HG03378 (cell line): ENCODE measurements around the gene SLCO2A1.

Source experiments
- ATAC-seq: cut with Tn5 transposase; IDR thresholded peaks from one replicate; pipeline ENCODE4 v1.9.1; 2021; ENCODE audit warnings: mild to moderate bottlenecking, moderate library complexity; ENCODE audit not compliant: unreplicated experiment

SLCO2A1 gene

DNA sequence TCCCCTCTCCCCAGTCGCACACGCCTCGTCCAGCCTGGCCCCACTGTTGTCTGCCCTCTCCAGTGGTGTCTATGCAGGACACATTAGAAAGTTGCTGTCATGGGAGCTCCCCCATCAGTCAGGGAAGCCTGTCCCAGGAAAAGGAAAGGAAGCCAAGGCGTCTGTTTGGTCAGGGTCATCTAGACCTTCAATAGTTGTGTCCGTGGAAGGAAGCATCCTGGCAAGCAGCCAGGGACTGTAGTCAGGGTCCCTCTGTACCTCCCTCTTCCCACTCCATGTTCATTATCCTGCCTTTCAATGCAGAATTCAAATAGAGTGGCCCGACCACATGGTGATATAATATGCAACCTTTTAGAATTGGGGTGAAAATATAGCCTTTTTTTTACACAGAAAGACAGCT lies 73.4 kb downstream of the SLCO2A1 start:
- no peak for ATAC-seq

DNA sequence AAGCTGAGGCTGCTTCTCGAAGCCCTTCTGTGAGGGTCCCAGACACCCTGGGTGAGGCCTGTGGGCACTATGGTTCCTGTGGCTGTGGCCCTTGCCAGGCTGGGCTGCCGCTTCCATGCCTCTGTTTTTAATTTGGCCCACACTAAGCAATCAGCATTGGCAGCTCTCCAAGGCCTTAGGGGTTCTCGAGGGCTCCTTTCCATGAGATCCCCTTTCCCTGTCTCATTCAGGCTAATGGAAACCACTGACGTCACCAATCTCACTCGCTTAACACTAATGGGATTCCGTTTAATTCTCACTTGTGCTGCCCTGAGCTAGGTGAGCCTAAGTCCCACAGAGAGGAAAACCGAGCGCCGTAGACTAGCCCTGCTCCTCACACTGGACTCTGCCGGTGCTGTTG lies 73.8 kb downstream of the SLCO2A1 start:
- ATAC-seq: no peak

DNA sequence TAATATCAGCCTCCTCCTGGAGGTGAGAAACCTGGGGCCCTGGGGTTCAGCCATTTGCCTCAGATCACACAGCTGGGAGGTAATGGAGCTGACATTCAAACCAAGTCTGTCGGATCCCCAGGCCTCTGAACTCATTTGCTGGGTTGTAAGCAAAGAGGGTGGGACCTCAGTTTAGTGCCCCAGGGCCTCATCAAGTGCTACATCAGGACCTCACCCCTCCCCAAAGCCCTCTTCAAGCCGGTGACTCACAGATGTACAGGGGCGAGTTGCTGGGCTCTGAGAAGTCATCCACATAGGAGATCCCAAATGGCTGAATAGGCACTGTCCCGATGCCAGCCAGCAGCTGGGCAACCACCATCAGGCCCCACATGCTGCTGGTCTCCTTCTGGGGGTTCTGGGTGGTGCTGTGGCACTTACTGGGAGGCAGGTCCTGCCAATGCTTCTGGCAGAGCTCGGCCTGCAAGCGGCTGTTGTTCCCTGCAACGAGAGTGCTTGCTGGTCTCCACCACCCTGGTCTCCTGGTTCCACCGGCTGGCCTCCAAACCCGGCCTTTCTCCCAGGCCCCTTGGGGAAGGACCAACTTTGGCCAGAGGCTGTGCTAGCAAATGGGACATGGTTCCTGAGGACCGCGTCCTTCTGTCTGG lies 74.9 kb downstream of the SLCO2A1 start:
- ATAC-seq: no peak

- ATAC-seq: no peak
Observed at GRCh38 chr3:133953297-133953696, 76.4 kb downstream of the SLCO2A1 start.

DNA sequence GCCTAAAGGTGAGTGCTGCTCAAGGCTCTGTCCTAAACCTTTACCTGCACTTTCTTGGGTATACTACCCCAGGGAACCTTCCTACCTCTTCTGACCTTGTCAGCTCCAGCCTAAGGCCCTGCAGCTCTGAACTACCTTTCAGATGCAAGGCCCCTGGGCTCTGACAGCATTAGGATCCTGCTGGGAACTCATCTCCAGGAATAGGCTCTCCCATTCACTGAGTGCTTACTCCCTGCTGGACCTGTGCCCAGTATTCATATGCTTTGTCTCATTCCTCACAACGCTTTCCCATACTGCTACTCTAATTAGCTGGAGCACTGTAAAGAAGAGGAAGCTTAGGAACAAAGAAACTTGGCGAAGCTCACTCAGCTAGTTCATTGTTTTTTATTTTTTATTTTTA lies 80.3 kb downstream of the SLCO2A1 start:
- ATAC-seq: no peak

GRCh38 chr3:133948996-133949395 lies 80.7 kb downstream of the SLCO2A1 start:
- ATAC-seq: no peak

DNA sequence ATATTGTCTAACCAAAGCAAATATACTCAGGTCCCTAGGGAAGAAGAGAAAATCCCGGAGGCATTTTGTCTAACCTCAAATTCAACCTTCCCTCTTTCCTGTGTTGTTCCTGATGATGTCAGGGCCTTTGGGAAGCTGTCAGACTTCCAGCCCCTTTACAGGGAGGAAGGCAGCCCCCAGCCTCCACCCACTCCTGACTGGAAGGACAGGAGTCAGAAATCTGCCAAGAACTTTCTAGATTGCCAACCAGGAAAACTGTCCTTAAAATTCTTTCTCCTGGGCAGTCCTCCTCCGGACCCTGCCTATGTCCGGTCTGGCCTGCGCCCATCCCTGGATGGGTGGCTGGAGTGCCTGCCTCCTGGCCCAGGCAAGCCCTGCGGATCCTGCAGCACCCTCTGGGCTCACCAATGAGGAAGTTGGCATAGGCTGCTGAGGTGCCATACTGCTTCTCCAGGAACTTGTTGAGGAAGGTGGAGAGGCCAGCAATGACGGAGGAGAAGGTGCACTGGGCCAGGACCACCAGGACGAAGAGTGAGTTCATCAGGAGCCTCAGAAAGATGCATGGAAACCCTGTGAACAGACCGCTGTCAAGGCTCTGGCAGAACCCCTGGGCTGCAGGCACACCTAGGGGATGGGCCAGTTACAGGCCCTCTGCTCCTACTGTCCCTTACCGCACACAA lies 81.5 kb downstream of the SLCO2A1 start:
- ATAC-seq: no peak

- ATAC-seq: no peak
Observed at GRCh38 chr3:133945381-133946095, 84.2 kb downstream of the SLCO2A1 start.

DNA sequence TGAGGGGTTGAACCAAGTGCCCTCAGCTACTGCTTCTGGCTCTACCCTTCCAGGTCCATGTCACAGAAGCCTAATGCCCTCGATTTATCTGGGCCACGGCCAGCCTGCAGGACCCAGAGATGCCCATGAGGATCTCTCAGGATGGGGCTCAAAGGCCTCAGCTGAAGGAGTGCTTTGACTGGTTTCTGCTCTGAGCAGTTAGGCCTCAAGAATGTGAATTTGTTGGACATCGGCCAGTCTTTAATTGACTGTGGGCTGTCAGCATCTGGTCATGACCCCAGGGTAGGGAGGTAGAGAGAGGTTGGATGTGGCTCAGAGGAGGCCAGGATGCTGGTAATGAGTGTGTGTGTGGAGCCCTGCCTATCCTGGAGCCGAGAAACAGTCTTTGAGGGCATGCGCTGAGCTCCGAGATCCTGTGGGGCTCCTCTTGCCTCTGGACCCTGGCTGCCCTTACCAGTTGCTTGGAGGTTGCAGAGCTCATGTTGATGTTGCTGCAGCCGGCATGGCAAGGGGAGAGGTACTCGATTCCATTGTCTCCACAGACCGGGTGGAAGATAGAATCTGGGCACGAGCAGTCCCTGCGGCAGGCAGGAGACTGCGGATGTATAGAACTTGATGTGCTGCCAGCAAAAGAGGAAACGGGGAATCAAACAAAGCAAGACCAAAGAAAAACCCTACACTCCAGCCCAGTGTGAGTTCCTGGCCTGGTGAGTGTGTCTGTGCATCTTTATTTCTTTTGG lies 84.9 kb downstream of the SLCO2A1 start:
- ATAC-seq: no peak

DNA sequence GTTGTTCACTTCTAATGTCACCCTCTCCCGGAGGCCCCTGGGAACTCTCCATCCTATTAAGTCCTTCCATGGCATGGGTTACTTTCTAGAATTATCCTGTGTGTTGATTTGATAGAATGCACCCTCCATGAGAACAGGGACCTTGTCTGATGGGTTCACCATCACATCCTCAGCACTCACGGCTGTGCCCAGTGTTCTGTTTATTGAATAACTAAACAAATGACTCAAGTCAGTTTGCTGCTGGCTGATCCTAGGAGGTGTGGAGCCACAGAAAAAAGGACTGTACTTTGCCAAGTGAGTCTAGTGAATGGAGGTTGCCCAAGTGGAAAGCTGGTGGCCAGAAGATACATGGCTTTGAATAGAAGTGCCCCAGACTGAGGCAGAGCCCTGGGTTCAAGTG lies 85.5 kb downstream of the SLCO2A1 start:
- no peak for ATAC-seq

- no peak for ATAC-seq
Observed at GRCh38 chr3:133943639-133944141, 86.0 kb downstream of the SLCO2A1 start.

- ATAC-seq: no peak
Observed at GRCh38 chr3:133943031-133943535, 86.6 kb downstream of the SLCO2A1 start.

DNA sequence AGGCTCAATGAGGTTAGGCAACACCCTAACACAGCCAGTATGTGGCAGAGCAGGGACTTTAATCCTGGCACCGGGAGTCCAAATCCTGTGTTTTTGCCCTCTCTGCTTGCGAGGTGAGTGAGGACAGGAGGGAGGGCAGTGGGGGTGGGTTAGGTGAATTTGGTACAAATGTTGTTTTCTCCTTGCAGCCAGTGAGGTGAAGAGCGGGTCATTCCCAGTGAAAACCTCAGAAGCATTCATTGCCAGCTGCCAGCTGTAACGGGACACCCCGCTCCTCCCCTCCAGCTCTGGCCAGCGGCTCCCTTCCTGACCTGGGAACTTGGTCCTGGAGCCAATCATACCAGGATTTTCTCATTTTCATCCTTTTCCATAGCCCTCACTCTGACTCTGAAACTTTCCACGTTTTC lies 88.3 kb downstream of the SLCO2A1 start:
- ATAC-seq: no peak

DNA sequence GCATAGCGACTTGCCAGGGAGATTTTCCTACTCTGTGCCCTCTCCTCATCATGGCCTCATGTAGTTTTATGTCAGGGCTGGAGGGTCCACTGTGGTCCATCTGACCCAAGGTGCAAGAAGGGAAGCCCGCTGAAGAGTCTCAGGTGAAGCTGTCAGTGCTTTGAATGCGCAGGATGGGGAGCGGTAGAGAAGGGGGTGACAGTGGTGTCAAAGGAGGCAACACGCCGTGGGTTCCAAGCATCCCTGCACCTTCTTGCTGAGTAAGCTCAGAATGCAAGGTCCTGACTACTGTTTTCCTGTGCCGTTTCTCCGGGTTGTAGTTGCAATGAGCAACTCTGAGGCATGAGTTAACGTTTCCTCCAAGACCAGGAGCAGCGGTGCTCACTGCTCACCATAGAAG lies 89.2 kb downstream of the SLCO2A1 start:
- ATAC-seq: no peak

DNA sequence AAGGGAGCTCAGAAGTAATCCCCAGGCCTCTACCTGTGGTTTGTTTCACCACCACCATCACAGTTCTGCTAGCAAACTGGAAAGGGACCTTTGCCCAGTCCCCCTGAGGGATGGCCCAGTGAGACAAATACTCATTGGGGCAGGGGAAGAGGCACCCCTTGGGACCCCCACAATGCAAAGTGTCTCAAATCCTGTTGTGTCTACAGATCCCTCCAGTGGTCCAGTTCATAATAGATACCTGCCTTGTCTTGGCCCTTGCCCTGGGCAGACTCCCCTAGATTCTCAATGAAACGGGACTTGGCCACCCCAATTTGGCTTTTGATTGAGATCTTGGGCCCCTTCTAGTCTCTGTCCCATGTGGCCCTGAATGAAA lies 90.3 kb downstream of the SLCO2A1 start:
- no peak for ATAC-seq

GRCh38 chr3:133938770-133939462 lies 90.8 kb downstream of the SLCO2A1 start:
- ATAC-seq: no peak

DNA sequence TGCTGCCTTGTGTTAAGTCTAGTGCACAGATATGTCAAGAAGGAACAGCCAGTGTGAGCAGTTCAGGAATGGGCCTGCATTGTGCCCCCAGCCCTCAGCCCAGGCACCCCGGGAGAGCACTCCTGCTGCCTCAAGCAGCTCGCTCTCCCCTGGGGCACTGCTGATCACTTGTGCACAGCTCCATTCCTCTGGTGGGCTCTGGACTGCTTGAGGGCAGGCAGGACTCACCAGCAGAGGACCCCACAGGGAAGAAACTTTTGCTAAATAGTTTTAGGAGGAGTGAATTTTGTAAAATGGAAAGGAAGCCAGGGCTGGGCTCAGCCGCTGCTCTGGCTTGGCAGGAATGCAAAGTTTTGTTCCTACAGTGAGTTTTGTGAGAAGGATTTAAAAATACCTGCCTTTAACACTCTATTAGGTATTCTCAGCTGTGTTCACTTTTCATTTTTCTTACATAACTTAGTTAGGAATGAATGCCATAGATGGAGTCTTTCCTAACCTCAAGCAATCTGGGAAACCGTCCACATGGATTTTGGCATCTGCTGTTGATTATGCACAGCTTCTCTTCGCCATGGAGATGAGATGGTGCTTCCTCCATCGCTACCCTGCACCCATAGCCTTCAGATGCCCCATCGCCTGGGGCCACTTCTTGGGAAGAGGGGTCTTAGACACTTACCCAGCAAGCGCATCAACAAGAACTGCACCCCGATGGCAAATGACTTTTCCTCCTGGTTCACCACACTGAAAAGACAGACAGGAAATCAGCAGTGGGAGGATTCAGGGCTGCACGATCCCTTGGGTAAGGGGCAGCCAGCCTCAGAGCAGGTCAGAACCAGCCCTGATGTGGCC lies 91.7 kb downstream of the SLCO2A1 start:
- ATAC-seq: no peak

DNA sequence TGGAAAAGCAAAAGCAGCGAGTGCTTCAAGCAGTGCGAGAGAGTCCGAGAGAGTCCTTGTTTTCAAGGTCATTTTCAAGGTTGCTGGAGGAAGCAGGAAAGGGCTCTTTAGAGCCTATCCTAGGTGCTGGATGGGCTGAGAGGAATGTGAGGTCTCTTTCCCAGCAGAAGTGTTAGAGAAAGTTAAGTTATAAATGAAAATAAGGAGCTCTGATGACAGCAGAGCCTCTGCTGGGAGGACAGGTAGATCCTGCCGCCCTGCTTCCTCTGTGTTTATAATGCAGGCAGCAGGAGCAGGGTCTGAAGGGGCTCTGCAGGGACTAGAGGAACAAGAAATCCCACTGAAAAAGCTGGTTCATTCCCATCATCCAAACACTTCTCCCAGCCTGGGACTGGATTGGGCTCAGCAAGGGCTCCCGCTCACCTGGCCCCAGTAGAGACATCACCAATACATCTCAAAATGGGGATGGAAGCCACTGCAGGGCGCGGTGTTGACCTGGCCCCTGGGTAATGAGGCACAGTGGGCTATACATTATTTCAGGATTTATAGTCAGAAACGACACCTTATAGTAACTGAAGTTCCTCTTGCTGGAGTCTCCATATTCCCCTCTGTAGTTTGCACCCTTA lies 92.6 kb downstream of the SLCO2A1 start:
- no peak for ATAC-seq
